HepG2 (cell line): Measurements from ENCODE around the gene ZNF627. TPM values are rescaled to one million over a fixed set of nuclear protein-coding genes. Genes with fewer than 3 reads are reported as not detected.

Source experiments
- AGO1 ChIP-seq: fragments of 200-400 bp; formaldehyde crosslinking; IDR thresholded peaks from 2 replicates; pipeline ENCODE4 v1.6.1; 2017; ENCODE audit warnings: mild to moderate bottlenecking, low read depth, low read length, moderate library complexity; ENCODE audit not compliant: poor library complexity, severe bottlenecking
- ATF3 ChIP-seq: sonication (generic); formaldehyde crosslinking; IDR thresholded peaks from 2 replicates; pipeline ENCODE4 v1.4.0; 2020; ENCODE audit warnings: missing genetic modification reagents
- BCL6 ChIP-seq: IDR thresholded peaks from 2 replicates; pipeline ENCODE4 v1.6.1; 2016; ENCODE audit warnings: missing genetic modification reagents, missing compliant biosample characterization
- IKZF4 ChIP-seq: sonication (generic); formaldehyde crosslinking; IDR thresholded peaks from 2 replicates; pipeline ENCODE4 v1.5.1; 2020; ENCODE audit warnings: borderline replicate concordance, mild to moderate bottlenecking, low read depth, missing genetic modification reagents; ENCODE audit errors: not compliant biosample characterization
- JUND ChIP-seq: sonication (generic); formaldehyde crosslinking; IDR thresholded peaks from 2 replicates; pipeline ENCODE4 v1.8.0; 2022; ENCODE audit warnings: mild to moderate bottlenecking, missing genetic modification reagents
- KDM1A ChIP-seq: IDR thresholded peaks from 2 replicates; pipeline ENCODE4 v1.6.1; 2016; ENCODE audit warnings: missing compliant biosample characterization
- KLF16 ChIP-seq, 2 experiments: sonication (generic) in 1 of 2; formaldehyde crosslinking in 1 of 2; IDR thresholded peaks; 2 replicates each; pipeline versions ENCODE4 v1.6.1 to v1.8.0; 2016 to 2023; ENCODE audit warnings: missing genetic modification reagents in 2 of 2, missing compliant biosample characterization in 1 of 2
- MED1 ChIP-seq: sonication (generic); formaldehyde crosslinking; IDR thresholded peaks from 2 replicates; pipeline ENCODE4 v1.4.0; 2020; ENCODE audit warnings: missing genetic modification reagents
- PCBP1 ChIP-seq: fragments of 200-400 bp; formaldehyde crosslinking; IDR thresholded peaks from 2 replicates; pipeline ENCODE4 v1.6.1; 2017; ENCODE audit warnings: mild to moderate bottlenecking, low read depth, low read length, borderline replicate concordance
- SYNCRIP ChIP-seq: fragments of 200-400 bp; formaldehyde crosslinking; IDR thresholded peaks from 2 replicates; pipeline ENCODE4 v1.6.1; 2018; ENCODE audit warnings: mild to moderate bottlenecking, low read depth, low read length; ENCODE audit not compliant: insufficient read depth
- ZNF160 ChIP-seq: sonication (generic); formaldehyde crosslinking; IDR thresholded peaks from 2 replicates; pipeline ENCODE4 v1.8.0; 2022; ENCODE audit warnings: mild to moderate bottlenecking, inconsistent platforms, missing genetic modification reagents
- ZNF264 ChIP-seq: sonication (generic); formaldehyde crosslinking; IDR thresholded peaks from 2 replicates; pipeline ENCODE4 v1.4.0; 2020; ENCODE audit warnings: missing genetic modification reagents
- ZNF33B ChIP-seq: sonication (generic); formaldehyde crosslinking; IDR thresholded peaks from 2 replicates; pipeline ENCODE4 v1.5.1; 2020; ENCODE audit warnings: mild to moderate bottlenecking, missing genetic modification reagents
- ZNF629 ChIP-seq: sonication (generic); formaldehyde crosslinking; conservative IDR thresholded peaks from 2 replicates; pipeline ENCODE4 v1.5.0; 2020; ENCODE audit warnings: missing genetic modification reagents
- ZNF749 ChIP-seq: sonication (generic); formaldehyde crosslinking; IDR thresholded peaks from 2 replicates; pipeline ENCODE4 v1.8.0; 2022; ENCODE audit warnings: mild to moderate bottlenecking, missing genetic modification reagents, moderate library complexity, borderline replicate concordance
- polyA plus RNA-seq, 8 experiments: library from polyadenylated mRNA; depleted of rRNA in 3 of 8; stranded (reverse) in 7 of 8; unstranded in 1 of 8; fragments of >200 nt; fragmentation: Illumina TruSeq in 4 of 8; extraction: Trizol in 4 of 8; gene quantifications; 2 replicates each; pipeline versions ENCODE4 v1.2.1 to v1.2.3, GENCODE V29; 2011 to 2016; ENCODE audit warnings: low read depth in 4 of 8, missing spikeins in 1 of 8, mixed read lengths in 1 of 8; ENCODE audit not compliant: insufficient read depth in 1 of 8
- total RNA-seq, 5 experiments: library from RNA; depleted of rRNA; stranded (reverse); fragments of >200 nt; fragmentation: Illumina TruSeq; extraction: Trizol; gene quantifications; 2 replicates each; pipeline ENCODE4 v1.2.3, GENCODE V29; 2016; ENCODE audit warnings: low read depth in 1 of 5
- TF ChIP-seq, protein P1 (sequence below): sonication (generic); formaldehyde crosslinking; IDR thresholded peaks from 2 replicates; pipeline ENCODE4 v1.4.0; 2020; ENCODE audit warnings: missing genetic modification reagents
- TF ChIP-seq, protein P2 (sequence below): sonication (generic); formaldehyde crosslinking; IDR thresholded peaks from 2 replicates; pipeline ENCODE4 v1.4.0; 2020; ENCODE audit warnings: missing genetic modification reagents; ENCODE audit errors: not compliant biosample characterization
- TF ChIP-seq, protein P3 (sequence below): sonication (generic); formaldehyde crosslinking; IDR thresholded peaks from 2 replicates; pipeline ENCODE4 v1.5.0; 2020; ENCODE audit warnings: missing genetic modification reagents
- TF ChIP-seq, protein P4 (sequence below): sonication (generic); formaldehyde crosslinking; conservative IDR thresholded peaks from 2 replicates; pipeline ENCODE4 v1.4.0; 2020; ENCODE audit warnings: mild to moderate bottlenecking, missing genetic modification reagents, moderate library complexity

Gene ZNF627
- total and polyA plus RNA-seq, 2 of the 13 experiments (the other 11 are each of a cell fraction or from before 2014, with no cell fraction given) = 4.2 to 12.7 TPM

- TF ChIP-seq SYNCRIP = no peak
- TF ChIP-seq BCL6 (CRISPR knock-in tag) = no peak
- TF ChIP-seq, protein P1, sequence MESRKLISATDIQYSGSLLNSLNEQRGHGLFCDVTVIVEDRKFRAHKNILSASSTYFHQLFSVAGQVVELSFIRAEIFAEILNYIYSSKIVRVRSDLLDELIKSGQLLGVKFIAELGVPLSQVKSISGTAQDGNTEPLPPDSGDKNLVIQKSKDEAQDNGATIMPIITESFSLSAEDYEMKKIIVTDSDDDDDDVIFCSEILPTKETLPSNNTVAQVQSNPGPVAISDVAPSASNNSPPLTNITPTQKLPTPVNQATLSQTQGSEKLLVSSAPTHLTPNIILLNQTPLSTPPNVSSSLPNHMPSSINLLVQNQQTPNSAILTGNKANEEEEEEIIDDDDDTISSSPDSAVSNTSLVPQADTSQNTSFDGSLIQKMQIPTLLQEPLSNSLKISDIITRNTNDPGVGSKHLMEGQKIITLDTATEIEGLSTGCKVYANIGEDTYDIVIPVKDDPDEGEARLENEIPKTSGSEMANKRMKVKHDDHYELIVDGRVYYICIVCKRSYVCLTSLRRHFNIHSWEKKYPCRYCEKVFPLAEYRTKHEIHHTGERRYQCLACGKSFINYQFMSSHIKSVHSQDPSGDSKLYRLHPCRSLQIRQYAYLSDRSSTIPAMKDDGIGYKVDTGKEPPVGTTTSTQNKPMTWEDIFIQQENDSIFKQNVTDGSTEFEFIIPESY (CRISPR knock-in tag) = no peak; the same call in 1 of the 2 replicates
- TF ChIP-seq JUND (CRISPR knock-in tag) = no peak
- TF ChIP-seq, protein P2, sequence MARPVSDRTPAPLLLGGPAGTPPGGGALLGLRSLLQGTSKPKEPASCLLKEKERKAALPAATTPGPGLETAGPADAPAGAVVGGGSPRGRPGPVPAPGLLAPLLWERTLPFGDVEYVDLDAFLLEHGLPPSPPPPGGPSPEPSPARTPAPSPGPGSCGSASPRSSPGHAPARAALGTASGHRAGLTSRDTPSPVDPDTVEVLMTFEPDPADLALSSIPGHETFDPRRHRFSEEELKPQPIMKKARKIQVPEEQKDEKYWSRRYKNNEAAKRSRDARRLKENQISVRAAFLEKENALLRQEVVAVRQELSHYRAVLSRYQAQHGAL (CRISPR knock-in tag) = no peak
- TF ChIP-seq ZNF160 = no peak
- TF ChIP-seq MED1 = no peak
- TF ChIP-seq ZNF629 (CRISPR knock-in tag) = no peak
- no peak for TF ChIP-seq KDM1A (CRISPR knock-in tag)
- TF ChIP-seq, protein P3, sequence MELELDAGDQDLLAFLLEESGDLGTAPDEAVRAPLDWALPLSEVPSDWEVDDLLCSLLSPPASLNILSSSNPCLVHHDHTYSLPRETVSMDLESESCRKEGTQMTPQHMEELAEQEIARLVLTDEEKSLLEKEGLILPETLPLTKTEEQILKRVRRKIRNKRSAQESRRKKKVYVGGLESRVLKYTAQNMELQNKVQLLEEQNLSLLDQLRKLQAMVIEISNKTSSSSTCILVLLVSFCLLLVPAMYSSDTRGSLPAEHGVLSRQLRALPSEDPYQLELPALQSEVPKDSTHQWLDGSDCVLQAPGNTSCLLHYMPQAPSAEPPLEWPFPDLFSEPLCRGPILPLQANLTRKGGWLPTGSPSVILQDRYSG (CRISPR knock-in tag) = no peak
- no peak for TF ChIP-seq ZNF749 (CRISPR knock-in tag)
- no peak for TF ChIP-seq ZNF33B (CRISPR knock-in tag)
- no peak for TF ChIP-seq IKZF4 (CRISPR knock-in tag)
- TF ChIP-seq ATF3 (CRISPR knock-in tag) = no peak
- TF ChIP-seq, protein P4, sequence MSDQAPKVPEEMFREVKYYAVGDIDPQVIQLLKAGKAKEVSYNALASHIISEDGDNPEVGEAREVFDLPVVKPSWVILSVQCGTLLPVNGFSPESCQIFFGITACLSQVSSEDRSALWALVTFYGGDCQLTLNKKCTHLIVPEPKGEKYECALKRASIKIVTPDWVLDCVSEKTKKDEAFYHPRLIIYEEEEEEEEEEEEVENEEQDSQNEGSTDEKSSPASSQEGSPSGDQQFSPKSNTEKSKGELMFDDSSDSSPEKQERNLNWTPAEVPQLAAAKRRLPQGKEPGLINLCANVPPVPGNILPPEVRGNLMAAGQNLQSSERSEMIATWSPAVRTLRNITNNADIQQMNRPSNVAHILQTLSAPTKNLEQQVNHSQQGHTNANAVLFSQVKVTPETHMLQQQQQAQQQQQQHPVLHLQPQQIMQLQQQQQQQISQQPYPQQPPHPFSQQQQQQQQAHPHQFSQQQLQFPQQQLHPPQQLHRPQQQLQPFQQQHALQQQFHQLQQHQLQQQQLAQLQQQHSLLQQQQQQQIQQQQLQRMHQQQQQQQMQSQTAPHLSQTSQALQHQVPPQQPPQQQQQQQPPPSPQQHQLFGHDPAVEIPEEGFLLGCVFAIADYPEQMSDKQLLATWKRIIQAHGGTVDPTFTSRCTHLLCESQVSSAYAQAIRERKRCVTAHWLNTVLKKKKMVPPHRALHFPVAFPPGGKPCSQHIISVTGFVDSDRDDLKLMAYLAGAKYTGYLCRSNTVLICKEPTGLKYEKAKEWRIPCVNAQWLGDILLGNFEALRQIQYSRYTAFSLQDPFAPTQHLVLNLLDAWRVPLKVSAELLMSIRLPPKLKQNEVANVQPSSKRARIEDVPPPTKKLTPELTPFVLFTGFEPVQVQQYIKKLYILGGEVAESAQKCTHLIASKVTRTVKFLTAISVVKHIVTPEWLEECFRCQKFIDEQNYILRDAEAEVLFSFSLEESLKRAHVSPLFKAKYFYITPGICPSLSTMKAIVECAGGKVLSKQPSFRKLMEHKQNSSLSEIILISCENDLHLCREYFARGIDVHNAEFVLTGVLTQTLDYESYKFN = no peak; the same call in 1 of the 2 replicates
- TF ChIP-seq PCBP1 = no peak
- no peak for TF ChIP-seq KLF16 (CRISPR knock-in tag; IDR thresholded peaks at IDR 0.05)
- TF ChIP-seq ZNF264 (CRISPR knock-in tag) = no peak
- no peak for TF ChIP-seq AGO1
Measured at GRCh38 chr19:11639602-11640471, 42.6 kb downstream of the ZNF627 start (continued).
